HepG2 (cell line): Measurements from ENCODE around the gene TRNP1. TPM values are rescaled to one million over a fixed set of nuclear protein-coding genes. Genes with fewer than 3 reads are reported as not detected.
A peak's percentile ranks its signal among the peaks of the same experiment; 100 is the strongest.

Experiments used
- BATF2 ChIP-seq: sonication (generic); formaldehyde crosslinking; IDR thresholded peaks from 2 replicates; pipeline ENCODE4 v1.8.0; 2022; ENCODE audit warnings: mild to moderate bottlenecking, missing genetic modification reagents, moderate library complexity
- BHLHE40 ChIP-seq: IDR thresholded peaks from 2 replicates; pipeline ENCODE4 v1.6.1; 2011; ENCODE audit warnings: low read length, improper control_type of control experiment
- FOXK2 ChIP-seq: fragments of 450-650 bp; IDR thresholded peaks from 2 replicates; pipeline ENCODE4 v1.6.1; 2016
- HNRNPL ChIP-seq: fragments of 200-400 bp; formaldehyde crosslinking; IDR thresholded peaks from 2 replicates; pipeline ENCODE4 v1.6.1; 2017; ENCODE audit warnings: mild to moderate bottlenecking, low read depth, low read length
- IRF1 ChIP-seq: sonication (generic); formaldehyde crosslinking; IDR thresholded peaks from 2 replicates; pipeline ENCODE4 v1.4.0; 2020; ENCODE audit warnings: low read depth, mild to moderate bottlenecking, missing genetic modification reagents
- IRF9 ChIP-seq: sonication (generic); formaldehyde crosslinking; IDR thresholded peaks from 2 replicates; pipeline ENCODE4 v1.8.0; 2022; ENCODE audit warnings: missing genetic modification reagents, mild to moderate bottlenecking, borderline replicate concordance
- KDM1A ChIP-seq: IDR thresholded peaks from 2 replicates; pipeline ENCODE4 v1.6.1; 2016; ENCODE audit warnings: missing compliant biosample characterization
- MAFG ChIP-seq: sonication (generic); formaldehyde crosslinking; IDR thresholded peaks from 2 replicates; pipeline ENCODE4 v1.5.1; 2020; ENCODE audit warnings: mild to moderate bottlenecking, missing genetic modification reagents
- PHF8 ChIP-seq: sonication (generic); formaldehyde crosslinking; IDR thresholded peaks from 2 replicates; pipeline ENCODE4 v1.5.0; 2020; ENCODE audit warnings: missing genetic modification reagents
- SKIL ChIP-seq: sonication (generic); formaldehyde crosslinking; IDR thresholded peaks from 2 replicates; pipeline ENCODE4 v1.8.0; 2022; ENCODE audit warnings: missing genetic modification reagents, mild to moderate bottlenecking, moderate library complexity, borderline replicate concordance
- SNAI1 ChIP-seq: sonication (generic); formaldehyde crosslinking; IDR thresholded peaks from 2 replicates; pipeline ENCODE4 v1.5.0; 2020; ENCODE audit warnings: mild to moderate bottlenecking, missing genetic modification reagents, borderline replicate concordance
- STAG1 ChIP-seq: sonication (generic); formaldehyde crosslinking; IDR thresholded peaks from 2 replicates; pipeline ENCODE4 v1.4.0; 2020; ENCODE audit warnings: missing genetic modification reagents
- SUZ12 ChIP-seq: fragments of 150-350 bp; IDR thresholded peaks from 2 replicates; pipeline ENCODE4 v1.6.1; 2014; ENCODE audit warnings: low read depth, low read length
- TBL1XR1 ChIP-seq: fragments of 150-350 bp; IDR thresholded peaks from 2 replicates; pipeline ENCODE4 v1.6.1; 2014; ENCODE audit warnings: borderline replicate concordance, low read length; ENCODE audit not compliant: partially characterized antibody
- ZBED4 ChIP-seq: sonication (generic); formaldehyde crosslinking; IDR thresholded peaks from 2 replicates; pipeline ENCODE4 v1.4.0; 2020; ENCODE audit warnings: missing genetic modification reagents, borderline replicate concordance
- ZNF121 ChIP-seq: sonication (generic); formaldehyde crosslinking; IDR thresholded peaks from 2 replicates; pipeline ENCODE4 v1.5.0; 2020; ENCODE audit warnings: mild to moderate bottlenecking, missing genetic modification reagents
- ZNF264 ChIP-seq: sonication (generic); formaldehyde crosslinking; IDR thresholded peaks from 2 replicates; pipeline ENCODE4 v1.4.0; 2020; ENCODE audit warnings: missing genetic modification reagents
- ZNF430 ChIP-seq: sonication (generic); formaldehyde crosslinking; IDR thresholded peaks from 2 replicates; pipeline ENCODE4 v1.9.0; 2021; ENCODE audit warnings: mild to moderate bottlenecking, missing genetic modification reagents
- ZNF432 ChIP-seq: sonication (generic); formaldehyde crosslinking; IDR thresholded peaks from 2 replicates; pipeline ENCODE4 v1.5.0; 2020; ENCODE audit warnings: missing genetic modification reagents, mild to moderate bottlenecking, borderline replicate concordance
- polyA plus RNA-seq, 8 experiments: library from polyadenylated mRNA; depleted of rRNA in 3 of 8; stranded (reverse) in 7 of 8; unstranded in 1 of 8; fragments of >200 nt; fragmentation: Illumina TruSeq in 4 of 8; extraction: Trizol in 4 of 8; gene quantifications; 2 replicates each; pipeline versions ENCODE4 v1.2.1 to v1.2.3, GENCODE V29; 2011 to 2016; ENCODE audit warnings: low read depth in 4 of 8, missing spikeins in 1 of 8, mixed read lengths in 1 of 8; ENCODE audit not compliant: insufficient read depth in 1 of 8
- total RNA-seq, 5 experiments: library from RNA; depleted of rRNA; stranded (reverse); fragments of >200 nt; fragmentation: Illumina TruSeq; extraction: Trizol; gene quantifications; 2 replicates each; pipeline ENCODE4 v1.2.3, GENCODE V29; 2016; ENCODE audit warnings: low read depth in 1 of 5

Gene TRNP1
- total and polyA plus RNA-seq, 2 of the 13 experiments (the other 11 are each of a cell fraction or from before 2014, with no cell fraction given) = 42.0 to 158 TPM

GRCh38 chr1:26993237-26994019 is at the start of gene TRNP1 (continued):
- TF ChIP-seq SNAI1 (CRISPR knock-in tag) (no peak), TBL1XR1 (peak; percentile 72), ZNF432 (no peak), PHF8 (CRISPR knock-in tag) (peak; percentile 56), FOXK2 (no peak), MAFG (CRISPR knock-in tag) (no peak), ZBED4 (CRISPR knock-in tag) (peak; percentile 24; the same call in 1 of the 2 replicates), IRF1 (CRISPR knock-in tag) (no peak), SKIL (CRISPR knock-in tag) (peak; percentile 98), BATF2 (CRISPR knock-in tag) (no peak; the same call in 1 of the 2 replicates), ZNF264 (CRISPR knock-in tag) (peak; percentile 64; the same call in 1 of the 2 replicates), ZNF121 (CRISPR knock-in tag) (peak; percentile 65; the same call in 1 of the 2 replicates), HNRNPL (peak; percentile 72), KDM1A (CRISPR knock-in tag) (0 out of 2 replicates have a peak, but pooled peaks have one; percentile 33), ZNF430 (CRISPR knock-in tag) (no peak), BHLHE40 (no peak), IRF9 (peak; percentile 65; the same call in 1 of the 2 replicates), SUZ12 (no peak), STAG1 (CRISPR knock-in tag) (peak; percentile 36)
